Parathyroid adenoma (tissue), 2 donors: ENCODE measurements around the gene AFF3.

Source experiments
- H2AFZ ChIP-seq: fragments of 300-600 bp; sonication (generic); one replicate; pipeline ENCODE4 v1.7.0; 2017; ENCODE audit warnings: antibody characterized with exemption, mild to moderate bottlenecking
- H3K27ac ChIP-seq: fragments of 300-600 bp; sonication (generic); one replicate; pipeline ENCODE4 v1.7.0; 2017
- H3K27me3 ChIP-seq: fragments of 300-600 bp; sonication (generic); one replicate; pipeline ENCODE4 v1.7.0; 2017; ENCODE audit warnings: low read length; ENCODE audit not compliant: control insufficient read depth, insufficient read depth
- H3K36me3 ChIP-seq: fragments of 300-600 bp; sonication (generic); one replicate; pipeline ENCODE4 v1.7.0; 2017; ENCODE audit warnings: low read length; ENCODE audit not compliant: control insufficient read depth, insufficient read depth
- H3K4me1 ChIP-seq: fragments of 300-600 bp; sonication (generic); one replicate; pipeline ENCODE4 v1.7.0; 2017; ENCODE audit warnings: control low read depth
- H3K4me2 ChIP-seq: fragments of 300-600 bp; sonication (generic); one replicate; pipeline ENCODE4 v1.7.0; 2017; ENCODE audit warnings: low read length
- H3K4me3 ChIP-seq: fragments of 300-600 bp; sonication (generic); one replicate; pipeline ENCODE4 v1.7.0; 2017; ENCODE audit warnings: low read depth, low read length
- H3K79me2 ChIP-seq: fragments of 300-600 bp; sonication (generic); one replicate; pipeline ENCODE4 v1.7.0; 2017; ENCODE audit warnings: control low read depth
- H3K9ac ChIP-seq: fragments of 300-600 bp; sonication (generic); one replicate; pipeline ENCODE4 v1.7.0; 2017; ENCODE audit warnings: mild to moderate bottlenecking
- H3K9me3 ChIP-seq: fragments of 300-600 bp; sonication (generic); one replicate; pipeline ENCODE4 v1.7.0; 2017; ENCODE audit warnings: low read length; ENCODE audit not compliant: control insufficient read depth
- TF ChIP-seq, protein P1 (sequence below): fragments of 300-600 bp; sonication (generic); IDR thresholded peaks from one replicate; pipeline ENCODE4 v1.7.0; 2017; ENCODE audit warnings: antibody characterized with exemption, mild to moderate bottlenecking
- donor health status: primary hyperparathyroidism.

Gene AFF3

DNA sequence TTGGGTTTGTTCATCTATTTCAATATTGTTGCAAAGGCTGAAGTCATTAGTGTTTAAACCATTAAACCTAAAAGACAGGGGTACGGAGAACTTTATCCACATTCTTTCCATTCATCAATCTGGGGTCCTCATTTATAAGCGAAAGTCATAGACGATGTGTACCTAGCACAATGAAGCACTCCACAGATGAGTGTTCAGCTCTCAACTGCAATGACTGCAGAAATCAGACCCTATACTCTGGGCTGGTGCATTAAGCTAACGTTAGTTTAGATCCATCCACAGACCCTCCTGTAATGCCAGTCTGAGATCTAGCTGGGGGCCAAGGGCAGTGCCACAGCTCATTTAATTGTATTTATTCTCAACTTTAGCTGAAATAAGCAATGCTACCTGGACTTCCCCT lies 155.2 kb downstream of the AFF3 start:
- no peak overlapping the region for H3K9ac ChIP-seq
- no peaks in the 10 kb centered on the region for H3K79me2 ChIP-seq
- no peaks in the 10 kb centered on the region for H3K27me3 ChIP-seq
- no peaks in the 10 kb centered on the region for H3K4me1 ChIP-seq
- H3K4me3 ChIP-seq: no peak overlapping the region
- no peaks in the 10 kb centered on the region for H3K9me3 ChIP-seq
- no peaks in the 10 kb centered on the region for H3K36me3 ChIP-seq
- H3K27ac ChIP-seq: no peak overlapping the region
- no peak overlapping the region for H2AFZ ChIP-seq
- TF ChIP-seq, protein P1, sequence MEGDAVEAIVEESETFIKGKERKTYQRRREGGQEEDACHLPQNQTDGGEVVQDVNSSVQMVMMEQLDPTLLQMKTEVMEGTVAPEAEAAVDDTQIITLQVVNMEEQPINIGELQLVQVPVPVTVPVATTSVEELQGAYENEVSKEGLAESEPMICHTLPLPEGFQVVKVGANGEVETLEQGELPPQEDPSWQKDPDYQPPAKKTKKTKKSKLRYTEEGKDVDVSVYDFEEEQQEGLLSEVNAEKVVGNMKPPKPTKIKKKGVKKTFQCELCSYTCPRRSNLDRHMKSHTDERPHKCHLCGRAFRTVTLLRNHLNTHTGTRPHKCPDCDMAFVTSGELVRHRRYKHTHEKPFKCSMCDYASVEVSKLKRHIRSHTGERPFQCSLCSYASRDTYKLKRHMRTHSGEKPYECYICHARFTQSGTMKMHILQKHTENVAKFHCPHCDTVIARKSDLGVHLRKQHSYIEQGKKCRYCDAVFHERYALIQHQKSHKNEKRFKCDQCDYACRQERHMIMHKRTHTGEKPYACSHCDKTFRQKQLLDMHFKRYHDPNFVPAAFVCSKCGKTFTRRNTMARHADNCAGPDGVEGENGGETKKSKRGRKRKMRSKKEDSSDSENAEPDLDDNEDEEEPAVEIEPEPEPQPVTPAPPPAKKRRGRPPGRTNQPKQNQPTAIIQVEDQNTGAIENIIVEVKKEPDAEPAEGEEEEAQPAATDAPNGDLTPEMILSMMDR: no peak
- H3K4me2 ChIP-seq: no peak overlapping the region

GRCh38 chr2:99984799-99985515 lies 157.4 kb downstream of the AFF3 start:
- H3K27ac ChIP-seq: no peak overlapping the region

GRCh38 chr2:99982744-99983143 lies 159.6 kb downstream of the AFF3 start:
- Histone ChIP-seq H3K27ac (no peak overlapping the region), H3K36me3 (no peaks in the 10 kb centered on the region), H3K4me1 (no peaks in the 10 kb centered on the region), H3K4me3 (no peak overlapping the region), H3K79me2 (no peaks in the 10 kb centered on the region), H3K4me2 (no peak overlapping the region), H3K9ac (no peak overlapping the region), H2AFZ (no peak overlapping the region), H3K9me3 (no peaks in the 10 kb centered on the region), H3K27me3 (no peaks in the 10 kb centered on the region)
- TF ChIP-seq, protein P1: no peak

More at GRCh38 chr2:99984799-99985515, 157.4 kb downstream of the AFF3 start:
- no peak overlapping the region for H3K4me2 ChIP-seq
- TF ChIP-seq, protein P1: no peak
- no peaks in the 10 kb centered on the region for H3K9me3 ChIP-seq
- H3K4me1 ChIP-seq: no peaks in the 10 kb centered on the region
- H3K9ac ChIP-seq: no peak overlapping the region
- H3K4me3 ChIP-seq: no peak overlapping the region
- no peaks in the 10 kb centered on the region for H3K79me2 ChIP-seq
- H3K36me3 ChIP-seq: no peaks in the 10 kb centered on the region
- H2AFZ ChIP-seq: no peak overlapping the region
- H3K27me3 ChIP-seq: no peaks in the 10 kb centered on the region

DNA sequence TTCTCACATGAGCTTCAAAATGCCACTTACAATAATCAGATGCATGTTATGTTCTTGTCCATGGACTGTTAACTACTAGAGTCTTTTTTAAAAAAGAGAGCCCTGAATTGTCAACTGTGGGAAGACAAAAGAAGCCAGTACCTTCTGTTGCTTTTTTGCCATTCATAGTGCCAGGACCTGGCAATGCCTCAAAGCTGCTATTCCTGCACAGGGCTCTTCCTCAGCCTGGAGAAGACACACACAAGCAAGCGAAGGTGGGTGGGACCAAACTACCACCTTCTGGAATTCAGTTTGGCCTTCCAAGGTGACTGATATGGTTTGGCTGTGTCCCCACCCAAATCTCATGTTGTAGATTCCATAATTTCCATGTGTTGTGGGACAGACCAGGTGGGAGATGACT lies 160.6 kb downstream of the AFF3 start:
- Histone ChIP-seq H3K4me3 (no peak overlapping the region), H3K27me3 (no peaks in the 10 kb centered on the region), H3K9me3 (no peaks in the 10 kb centered on the region), H3K27ac (no peak overlapping the region), H3K4me1 (no peaks in the 10 kb centered on the region), H3K36me3 (no peaks in the 10 kb centered on the region), H2AFZ (no peak overlapping the region), H3K4me2 (no peak overlapping the region), H3K79me2 (no peaks in the 10 kb centered on the region), H3K9ac (no peak overlapping the region)
- TF ChIP-seq, protein P1: no peak

DNA sequence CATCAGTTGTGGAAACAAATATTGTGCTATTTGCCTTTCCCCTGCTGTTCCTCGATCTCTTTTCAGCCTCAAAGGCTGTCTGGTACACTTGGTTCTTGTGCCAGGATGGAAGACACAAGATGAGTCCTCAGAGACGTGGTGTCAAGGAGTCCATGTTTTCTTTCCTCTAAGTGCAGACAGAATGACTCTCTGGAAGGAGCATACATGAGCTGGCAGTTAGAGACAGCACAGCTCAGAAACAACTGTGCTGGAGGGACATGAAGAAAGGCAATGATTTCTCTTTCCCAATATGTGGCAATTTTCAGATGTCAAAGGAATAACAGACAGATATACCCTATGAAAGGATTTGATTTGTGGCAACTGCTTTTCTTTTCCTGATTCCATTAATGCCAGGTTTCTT lies 162.2 kb downstream of the AFF3 start:
- H3K79me2 ChIP-seq: no peaks in the 10 kb centered on the region
- H3K27me3 ChIP-seq: no peaks in the 10 kb centered on the region
- H3K4me2 ChIP-seq: no peak overlapping the region
- TF ChIP-seq, protein P1: no peak
- no peaks in the 10 kb centered on the region for H3K36me3 ChIP-seq
- no peak overlapping the region for H3K27ac ChIP-seq
- no peaks in the 10 kb centered on the region for H3K4me1 ChIP-seq
- no peak overlapping the region for H2AFZ ChIP-seq
- H3K9ac ChIP-seq: no peak overlapping the region
- H3K4me3 ChIP-seq: no peak overlapping the region
- no peaks in the 10 kb centered on the region for H3K9me3 ChIP-seq
